GM18520 (cell line): ENCODE results near the gene PPP5C.
"Not testable (repeated sequence)": the region's sequence is repeated elsewhere in the genome, so short reads cannot be mapped to it uniquely, and the experiment has no call there.

Source experiments
- ATAC-seq: cut with Tn5 transposase; IDR thresholded peaks from one replicate; pipeline ENCODE4 v1.9.1; 2021; ENCODE audit not compliant: unreplicated experiment

The PPP5C gene

DNA sequence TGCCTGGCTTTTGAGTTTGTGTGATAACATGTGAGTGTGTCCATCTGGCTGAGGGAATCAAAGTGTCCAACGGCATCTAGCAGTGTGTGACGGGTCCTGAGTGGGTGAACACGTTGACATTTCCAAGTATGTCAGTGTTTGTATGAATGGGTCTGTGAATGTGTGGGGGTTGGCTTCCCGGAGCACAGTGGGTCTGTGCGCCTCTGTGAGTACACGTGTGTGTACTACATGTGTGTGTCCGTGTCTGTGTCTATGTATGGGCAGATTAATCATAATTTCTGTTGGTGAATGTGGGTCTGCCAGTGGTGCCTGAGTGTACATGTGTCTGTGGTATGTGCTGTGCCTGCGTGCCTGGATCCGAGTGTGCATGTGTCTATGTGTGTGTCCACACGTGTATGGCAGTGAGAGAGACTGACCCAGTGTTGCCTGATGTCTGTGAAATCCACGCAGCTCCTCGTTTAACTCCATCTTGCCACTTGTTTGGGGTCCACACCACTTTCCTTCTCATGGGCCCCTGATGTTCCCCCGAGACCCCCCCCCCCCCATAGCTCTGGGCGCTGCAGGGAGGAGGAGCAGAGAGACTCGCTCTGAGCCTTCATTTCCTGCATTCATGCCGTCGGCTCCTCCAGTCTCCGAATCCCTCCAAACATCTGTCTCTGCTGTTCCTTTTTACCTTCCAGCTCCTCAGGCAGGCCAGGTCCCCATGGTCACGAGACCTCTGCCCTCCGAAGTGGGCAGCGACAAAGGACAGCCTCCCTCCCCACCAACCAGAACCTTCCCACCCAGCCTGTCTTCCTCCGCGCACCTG lies 61.2 kb downstream of the PPP5C start:
- no peak for ATAC-seq

DNA sequence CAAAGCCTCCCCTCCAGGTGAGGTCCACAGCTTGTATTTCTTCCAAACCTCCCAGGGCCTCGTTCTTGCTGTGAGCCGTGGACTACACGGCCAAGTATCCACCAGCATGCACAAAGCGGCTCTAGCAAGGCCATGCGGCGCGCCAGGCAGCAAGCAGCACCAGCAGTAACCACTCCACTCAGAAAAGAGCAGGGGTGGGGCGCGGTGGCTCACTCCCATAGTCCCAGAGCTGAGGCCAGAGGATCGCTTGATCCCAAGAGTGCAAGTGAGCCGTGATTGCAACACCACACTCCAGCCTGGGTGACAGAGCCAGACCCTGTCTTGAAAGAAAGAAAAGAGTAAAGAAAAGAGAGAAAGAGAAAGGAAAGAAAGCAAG lies 61.8 kb downstream of the PPP5C start:
- ATAC-seq, result no peak

DNA sequence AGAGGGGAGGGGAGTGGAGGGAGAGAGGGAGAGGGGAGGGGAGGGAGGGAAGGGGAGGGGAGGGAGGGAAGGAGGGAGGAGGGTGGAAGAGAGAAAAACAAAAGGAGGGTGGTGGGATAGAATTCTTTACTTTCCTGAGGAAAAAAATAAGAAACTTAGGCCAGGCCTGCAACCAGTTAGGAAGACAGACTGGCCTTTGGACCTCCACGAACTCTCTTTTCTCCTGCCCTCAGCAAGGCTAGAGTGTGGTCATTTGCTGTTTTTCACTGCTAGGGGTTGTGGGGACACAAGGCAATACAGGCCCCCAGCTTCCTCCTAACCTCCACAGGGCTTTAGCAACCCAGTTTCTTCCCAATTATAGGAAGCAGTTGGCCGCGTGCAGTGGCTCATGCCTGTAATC lies 62.3 kb downstream of the PPP5C start:
- no peak for ATAC-seq

DNA sequence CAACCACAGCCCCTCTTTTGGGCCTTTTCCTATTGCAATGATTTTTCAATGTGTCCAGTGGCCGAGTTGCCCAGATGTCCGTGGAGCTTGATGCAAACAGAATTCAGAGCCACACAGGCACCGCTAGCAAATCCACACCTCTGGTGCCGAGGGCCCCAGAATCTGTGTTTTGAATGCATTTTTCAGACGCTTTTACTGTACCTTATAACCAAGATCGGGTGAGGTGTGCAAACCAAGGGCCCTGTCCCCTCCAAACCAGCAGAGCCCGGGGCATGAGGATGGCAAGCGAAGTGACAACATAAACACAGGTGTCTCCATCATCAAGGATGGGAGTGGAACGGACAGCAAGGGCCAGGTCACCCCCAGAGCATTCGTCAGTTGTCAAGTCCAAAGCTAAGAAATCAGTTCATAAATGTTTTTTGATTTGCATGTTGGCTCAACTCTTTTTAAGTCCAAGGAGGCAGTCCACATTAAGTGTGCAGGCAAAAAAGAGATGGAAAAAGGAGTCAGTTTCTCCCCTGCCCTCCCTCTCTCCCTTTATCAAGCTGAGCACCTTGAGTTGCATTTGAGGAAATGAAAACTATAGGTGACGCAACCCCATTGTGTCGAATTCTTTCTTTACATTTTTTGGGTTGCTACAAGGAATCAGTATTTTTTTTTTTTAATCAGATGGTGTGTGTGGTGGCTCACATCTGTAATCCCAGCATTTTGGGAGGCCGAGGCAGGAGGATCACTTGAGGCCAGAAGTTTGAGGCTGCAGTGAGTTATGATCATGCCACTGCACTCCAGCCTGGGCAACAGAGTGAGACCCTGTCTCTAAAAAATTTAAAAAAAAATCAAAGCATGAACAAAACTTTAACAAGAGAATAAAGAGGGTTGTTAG lies 63.6 kb downstream of the PPP5C start:
- ATAC-seq, result no peak

DNA sequence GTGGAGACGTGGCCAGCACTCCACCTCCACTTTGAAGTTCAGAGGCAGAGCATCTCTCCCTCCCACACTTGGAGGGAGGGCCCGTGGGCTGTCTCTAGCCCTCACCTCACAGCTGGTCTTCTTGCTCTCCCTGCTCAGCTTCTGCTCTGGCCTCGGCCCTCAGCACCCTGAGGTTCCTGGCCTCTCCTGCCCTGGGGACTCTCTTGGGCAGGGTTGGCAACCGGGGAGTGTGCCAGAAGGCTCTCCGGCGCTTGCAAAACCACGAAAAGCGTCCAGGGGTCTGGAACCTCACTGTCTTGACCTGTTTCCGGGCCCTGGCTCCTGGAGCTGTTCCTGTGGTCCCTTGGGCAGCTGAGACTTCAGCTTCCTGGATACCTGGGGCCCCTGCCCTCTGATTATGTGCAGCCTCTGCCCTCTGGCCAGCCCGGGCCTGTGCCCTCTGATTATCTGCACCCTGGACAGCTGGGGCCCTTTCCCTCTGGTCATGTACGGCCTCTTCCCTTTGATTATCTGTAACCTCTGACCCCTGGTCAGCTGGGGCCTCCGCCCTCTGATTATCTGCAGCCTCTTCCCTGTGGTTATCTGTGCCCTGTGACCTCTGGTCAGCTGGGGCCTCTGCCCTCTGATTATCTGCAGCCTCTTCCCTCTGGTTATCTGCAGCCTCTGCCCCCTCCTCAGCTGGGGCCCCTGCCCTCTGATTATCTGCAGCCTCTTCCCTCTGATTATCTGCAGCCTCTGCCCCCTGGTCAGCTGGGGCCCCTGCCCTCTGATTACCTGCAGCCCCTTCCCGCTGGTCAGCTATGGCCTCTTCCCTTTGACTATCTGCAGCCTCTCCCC lies 64.4 kb downstream of the PPP5C start:
- no peak for ATAC-seq

DNA sequence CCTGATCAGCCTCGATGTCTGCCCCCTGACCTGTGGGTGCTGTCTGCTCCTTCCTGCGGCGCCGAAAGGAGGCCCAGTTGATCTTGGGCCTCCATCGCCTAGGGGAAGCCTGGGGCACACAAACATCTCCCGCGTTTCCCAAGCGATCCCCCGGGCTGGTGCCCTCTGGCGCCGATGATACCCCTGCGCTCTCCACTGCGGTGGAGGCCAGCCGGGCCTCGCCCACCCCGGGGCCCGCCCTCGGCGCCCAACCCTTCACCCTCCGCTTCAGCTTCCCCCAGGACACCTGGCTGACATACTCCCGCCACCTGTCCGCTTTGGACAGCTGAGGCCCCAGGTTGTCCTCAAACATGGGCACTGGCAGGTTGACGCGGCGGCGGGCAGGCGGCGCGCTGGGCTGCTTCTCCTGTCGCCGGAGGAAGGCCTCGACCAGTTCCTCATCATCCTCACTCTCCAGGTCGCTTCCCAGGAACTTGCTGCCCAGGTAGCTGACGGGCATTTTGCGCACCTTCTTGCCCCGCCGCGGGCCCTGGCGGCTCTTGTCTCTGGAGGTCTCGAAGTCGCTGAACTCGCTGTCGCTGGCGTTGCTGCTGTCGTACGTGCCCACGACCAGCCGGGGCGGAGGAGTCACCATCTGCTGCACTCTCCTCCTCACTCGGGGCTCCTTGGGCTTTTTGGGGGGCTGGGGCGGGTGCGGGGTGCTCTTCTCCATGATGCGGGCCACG lies 65.2 kb downstream of the PPP5C start:
- ATAC-seq, result no peak

DNA sequence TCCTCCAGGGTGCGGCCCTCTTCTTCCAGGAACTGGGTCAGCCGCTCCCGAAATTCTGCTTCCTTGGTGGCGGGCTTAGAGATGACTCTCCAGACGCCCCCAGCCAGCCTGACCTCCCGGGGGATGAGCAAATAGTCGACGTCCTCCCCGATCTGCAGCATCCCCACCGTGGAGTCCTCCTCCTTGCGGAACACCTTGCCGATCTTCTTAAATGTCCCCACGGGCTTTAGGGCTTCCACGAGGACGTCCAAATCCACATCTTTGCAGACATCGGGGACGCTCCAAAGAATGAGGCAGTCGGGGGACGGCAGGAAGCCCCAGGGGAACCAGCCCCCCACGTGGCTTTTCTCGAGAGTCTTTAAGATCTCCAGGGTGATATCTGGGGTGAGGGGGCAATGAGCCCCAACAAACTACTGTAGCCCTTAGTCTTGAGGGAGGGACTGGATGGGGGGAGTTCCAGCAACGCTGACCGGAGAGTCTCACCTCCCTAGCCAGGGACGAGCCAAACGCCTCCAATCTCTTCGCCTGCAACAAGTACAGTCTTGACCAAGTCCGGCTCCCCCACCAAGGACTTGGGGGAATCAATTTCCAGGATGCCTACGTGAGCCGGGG lies 65.9 kb downstream of the PPP5C start:
- no peak for ATAC-seq

DNA sequence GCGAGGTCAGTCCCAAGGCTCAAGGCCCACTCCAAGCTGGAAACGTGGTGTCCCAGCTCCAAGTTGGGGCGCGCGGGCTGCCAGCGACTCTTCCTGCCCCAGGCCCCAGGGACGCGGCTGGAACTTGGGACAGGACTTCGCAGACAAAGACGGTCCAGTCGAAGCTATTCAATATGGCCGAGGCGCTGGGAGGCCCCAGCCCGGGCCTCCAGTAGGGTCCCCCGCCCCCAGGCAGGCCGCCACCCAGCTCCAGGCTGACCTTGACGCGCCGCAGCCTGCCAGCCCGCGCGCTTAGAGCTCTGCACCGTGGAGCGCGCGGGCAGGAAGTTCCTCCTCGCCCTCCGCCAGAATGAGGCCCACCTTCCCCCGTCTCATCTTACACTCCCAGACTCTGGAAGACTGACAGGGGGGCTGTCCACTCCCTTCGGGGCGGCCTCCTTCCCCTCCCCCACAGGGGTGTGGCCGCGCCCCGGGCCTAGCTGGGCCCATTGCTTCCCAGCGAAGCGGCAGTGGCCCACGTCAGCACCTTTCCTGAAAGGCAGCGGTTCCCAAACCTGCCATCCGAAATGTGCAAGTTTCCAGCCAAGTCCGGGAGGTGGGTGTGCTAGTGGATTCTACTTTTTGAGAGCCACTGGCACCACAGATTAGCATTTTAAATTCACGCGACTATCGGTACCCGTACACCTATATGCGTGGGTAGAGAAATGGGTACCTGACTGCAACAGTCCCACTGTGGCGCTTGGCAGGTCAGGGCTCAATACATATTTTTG lies 66.6 kb downstream of the PPP5C start, which contains the start of gene CCDC8:
Gene CCDC8, minus strand, starts transcription at position 303 of the 770 bp plus-strand sequence. CDS start 754 bp downstream, outside the sequence.
- ATAC-seq, result no peak

DNA sequence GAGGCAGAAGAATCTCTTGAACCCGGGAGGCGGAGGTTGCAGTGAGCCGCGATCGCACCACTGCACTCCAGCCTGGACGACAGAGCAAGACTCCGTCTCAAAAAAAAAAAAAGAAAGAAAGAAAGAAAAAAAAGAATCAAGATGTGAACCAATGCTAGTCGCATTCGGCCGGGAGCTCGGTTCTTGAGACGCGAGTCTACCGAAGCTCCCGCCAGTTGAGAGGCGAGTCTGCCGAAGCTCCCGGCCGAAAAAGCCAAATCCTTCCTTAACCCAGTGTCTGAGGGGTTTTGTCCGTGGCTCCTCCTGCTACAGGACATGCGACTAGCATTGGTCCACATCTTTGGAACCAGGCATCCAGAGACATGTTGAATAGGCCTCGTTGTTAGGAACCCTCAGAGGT lies 68.0 kb downstream of the PPP5C start:
- not testable (repeated sequence) for ATAC-seq

DNA sequence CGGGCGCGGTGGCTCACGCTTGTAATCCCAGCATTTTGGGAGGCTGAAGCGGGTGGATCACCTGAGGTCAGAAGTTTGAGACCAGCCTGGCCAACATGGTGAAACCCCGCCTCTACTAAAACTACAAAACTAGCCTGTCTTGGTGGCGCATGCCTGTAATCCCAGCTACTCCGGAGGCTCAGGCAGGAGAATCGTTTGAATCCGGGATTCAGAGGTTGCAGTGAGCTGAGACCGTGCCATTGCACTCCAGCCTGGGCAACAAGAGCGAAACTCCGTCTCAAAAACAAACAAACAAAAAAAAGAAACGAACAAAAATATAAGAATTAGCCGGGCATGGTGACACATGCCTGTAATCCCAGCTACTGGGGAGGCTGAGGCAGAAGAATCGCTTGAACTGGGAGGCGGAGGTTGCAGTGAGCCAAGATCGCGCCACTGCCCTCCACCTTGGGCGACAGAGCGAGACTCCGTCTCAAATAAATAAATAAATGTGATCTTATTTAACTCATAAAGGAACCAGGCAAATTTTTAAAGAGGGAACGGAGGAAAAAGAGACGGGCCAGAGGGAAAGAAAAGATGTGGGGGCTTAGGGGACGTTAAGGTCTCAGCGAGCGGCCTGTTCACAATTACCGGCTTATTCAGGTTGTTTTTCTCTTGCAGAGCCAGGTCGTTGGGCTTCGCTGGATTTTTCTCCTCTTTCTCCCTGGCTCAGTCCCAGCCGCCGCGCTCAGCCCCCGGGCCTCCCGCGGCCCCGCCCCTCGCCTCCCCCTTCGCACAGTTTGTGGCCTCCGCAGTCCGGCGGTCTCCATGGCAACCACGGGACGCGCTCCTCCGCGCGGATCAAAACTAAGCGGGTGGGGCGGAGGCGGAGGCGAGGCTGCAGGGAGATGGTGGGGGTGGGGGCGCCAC lies 69.2 kb downstream of the PPP5C start:
- not testable (repeated sequence) for ATAC-seq

DNA sequence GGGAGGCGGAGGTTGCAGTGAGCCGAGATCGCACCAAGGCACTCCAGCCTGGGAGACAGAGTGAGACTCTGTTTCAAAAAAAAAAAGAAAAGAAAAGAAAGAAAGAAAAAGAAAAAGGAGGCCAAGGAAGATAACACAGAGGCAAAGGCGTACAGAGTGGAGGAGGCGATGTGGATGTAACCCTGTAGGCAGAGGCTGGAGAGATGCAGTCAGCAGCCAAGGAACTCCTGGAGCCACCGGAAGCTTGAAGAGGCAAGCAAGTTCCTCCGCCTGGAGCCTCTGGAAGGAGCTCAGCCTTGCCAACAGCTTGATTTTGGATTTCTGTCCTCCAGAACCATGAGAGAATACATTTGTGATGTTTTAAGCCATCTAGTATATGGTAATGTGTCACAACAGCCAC lies 73.2 kb downstream of the PPP5C start:
- no peak for ATAC-seq

DNA sequence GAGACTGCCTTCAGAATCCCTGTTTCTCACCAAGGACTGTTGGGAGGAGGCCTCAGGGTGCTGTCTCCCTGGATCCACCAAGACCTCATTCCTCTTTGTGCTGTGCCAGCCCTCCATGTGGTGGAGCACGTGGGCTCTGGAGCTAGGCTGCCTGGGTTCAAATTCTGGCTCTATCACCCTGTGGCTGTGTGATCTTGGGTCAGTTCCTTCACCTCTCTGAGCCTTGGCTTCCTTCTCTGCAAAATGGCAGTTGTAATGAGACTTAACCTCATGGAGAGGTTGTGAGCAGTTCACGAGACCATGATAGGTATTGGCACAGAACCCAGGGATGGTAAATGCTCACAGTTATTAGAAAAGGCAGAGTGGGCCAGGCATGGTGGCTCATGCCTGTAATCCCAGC lies 75.5 kb downstream of the PPP5C start:
- ATAC-seq, result no peak

DNA sequence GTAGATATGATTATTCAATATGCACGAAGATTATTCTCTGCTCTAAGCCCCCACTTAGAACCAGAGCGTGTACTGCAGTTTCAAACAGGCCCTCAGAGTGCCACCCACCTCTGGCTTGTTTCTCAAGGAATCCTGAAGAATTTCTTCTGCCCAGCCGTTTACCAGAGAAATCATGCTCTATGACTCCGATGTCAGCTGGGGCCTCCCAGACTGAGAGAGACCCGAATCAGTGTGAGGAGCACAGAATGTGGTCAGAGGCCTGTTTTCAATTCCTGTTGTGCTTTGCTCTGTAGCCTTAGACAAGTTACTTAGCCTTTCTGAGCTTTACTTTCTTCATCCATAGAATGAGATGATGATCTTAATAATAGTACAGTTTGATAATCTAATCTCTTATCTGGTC lies 76.3 kb downstream of the PPP5C start:
- ATAC-seq, result no peak

DNA sequence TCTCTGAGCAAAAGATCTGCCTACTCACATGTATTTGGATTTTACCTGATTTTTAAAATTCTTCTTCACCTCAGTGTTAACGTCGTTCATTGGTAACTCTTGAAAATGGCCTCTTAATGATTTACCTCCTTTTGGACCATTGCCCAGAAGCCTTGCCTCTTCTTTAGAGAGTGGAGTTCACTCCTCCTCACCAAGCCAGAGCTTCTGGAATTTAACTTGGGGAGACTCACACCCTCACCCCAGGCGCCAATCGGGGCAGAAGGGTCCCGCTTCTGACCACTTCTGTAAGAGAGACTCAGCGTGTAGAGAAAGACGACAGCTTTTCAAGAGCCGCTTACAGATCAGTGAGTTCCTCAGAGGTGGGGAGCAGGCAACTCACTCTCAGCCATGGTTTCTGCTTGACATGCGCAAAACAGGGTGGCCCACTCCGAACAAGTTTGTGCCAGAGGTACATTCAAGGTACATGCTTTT lies 79.2 kb downstream of the PPP5C start:
- no peak for ATAC-seq

DNA sequence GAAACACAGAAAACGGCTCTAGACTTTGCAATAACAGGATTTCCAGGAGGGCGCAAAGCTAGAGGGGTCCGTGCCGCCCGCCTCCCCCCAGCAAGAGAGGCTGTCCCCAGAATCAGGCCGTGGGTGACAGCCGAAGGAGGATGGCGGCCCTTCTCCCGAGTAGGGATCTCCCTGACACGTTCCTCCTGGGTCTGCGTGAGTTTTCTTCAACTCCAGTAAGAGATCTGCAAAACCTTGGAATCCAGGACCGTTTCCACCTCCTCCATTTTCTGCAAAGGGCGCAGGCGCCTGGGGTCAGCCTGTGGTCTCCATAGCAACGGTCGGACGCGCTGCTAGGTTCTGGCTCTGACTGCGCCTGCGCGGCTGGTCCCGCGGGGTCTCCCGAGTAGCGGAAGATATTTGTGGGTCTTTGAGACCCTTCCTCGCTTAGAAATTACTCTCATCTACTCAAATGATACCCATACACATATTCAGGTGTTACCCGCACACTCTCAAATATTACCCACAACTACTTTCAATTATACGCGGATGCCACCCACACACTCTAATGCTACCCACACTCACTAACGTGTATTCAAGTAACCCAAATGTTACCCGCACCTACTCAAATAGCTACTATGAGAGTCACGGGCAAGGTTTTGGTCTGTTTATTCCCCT lies 79.7 kb downstream of the PPP5C start:
- no peak for ATAC-seq

DNA sequence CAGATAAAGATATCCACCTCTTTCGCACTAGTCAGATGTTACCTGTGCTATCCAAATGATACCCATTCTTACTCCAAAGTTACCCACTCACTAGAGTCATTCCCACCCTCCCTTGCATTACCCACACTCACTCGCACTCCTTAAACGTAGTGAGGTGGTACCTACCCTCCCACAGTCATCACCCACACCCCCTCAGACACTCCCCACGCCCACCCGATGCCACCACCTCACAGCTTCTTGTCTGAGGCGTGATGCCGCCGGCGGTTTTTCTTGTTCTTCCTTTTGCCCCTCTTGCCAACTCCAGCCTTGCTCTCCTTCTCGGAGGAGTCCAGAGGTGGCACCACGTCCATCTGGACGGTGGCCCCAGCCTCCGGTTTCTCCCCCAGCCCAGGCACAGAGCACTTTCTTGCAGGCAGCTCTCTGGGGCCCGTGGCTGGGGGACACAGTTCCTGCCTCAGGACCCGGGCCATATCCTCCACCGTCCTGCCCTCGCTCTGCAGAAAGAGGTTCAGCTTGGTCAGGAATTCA lies 80.7 kb downstream of the PPP5C start:
- no peak for ATAC-seq
